RWPE2 (cell line): ENCODE measurements around the gene BRF1.

ENCODE experiments used
- ATAC-seq: fragments of 200-7000 bp; cut with Tn5 transposase; 3 replicates; pipeline ENCODE4 v1.9.1; 2021; ENCODE audit warnings: low read depth
- DNase-seq: peaks from one replicate; pipeline ENCODE4 v3.0.0-alpha.2; 2020; ENCODE audit warnings: low spot score
- H3K27ac ChIP-seq: fragments of 450-650 bp; 2 replicates; pipeline ENCODE4 v1.5.1; 2017; ENCODE audit warnings: mild to moderate bottlenecking; ENCODE audit not compliant: poor library complexity, severe bottlenecking
- H3K27me3 ChIP-seq: fragments of 250-450 bp; sonication (Bioruptor Pico); 2 replicates; pipeline ENCODE4 v1.5.1; 2021; ENCODE audit warnings: mild to moderate bottlenecking, moderate library complexity; ENCODE audit not compliant: insufficient read depth, poor library complexity, severe bottlenecking
- H3K36me3 ChIP-seq: fragments of 250-450 bp; sonication (Bioruptor Pico); 2 replicates; pipeline ENCODE4 v1.5.1; 2020; ENCODE audit warnings: low read depth, mild to moderate bottlenecking, moderate library complexity
- H3K4me1 ChIP-seq: fragments of 250-450 bp; sonication (Bioruptor Pico); 2 replicates; pipeline ENCODE4 v1.5.1; 2021; ENCODE audit warnings: mild to moderate bottlenecking, moderate library complexity; ENCODE audit not compliant: insufficient read depth, poor library complexity, severe bottlenecking
- H3K4me3 ChIP-seq: fragments of 250-450 bp; sonication (Bioruptor Pico); 2 replicates; pipeline ENCODE4 v1.5.1; 2021; ENCODE audit warnings: mild to moderate bottlenecking, moderate library complexity; ENCODE audit not compliant: severe bottlenecking
- H3K9me3 ChIP-seq: fragments of 250-450 bp; sonication (Bioruptor Pico); 2 replicates; pipeline ENCODE4 v1.5.1; 2021; ENCODE audit warnings: mild to moderate bottlenecking, moderate library complexity; ENCODE audit not compliant: severe bottlenecking
- CTCF ChIP-seq: fragments of 450-650 bp; IDR thresholded peaks from one replicate; pipeline ENCODE4 v1.5.1; 2017; ENCODE audit warnings: mild to moderate bottlenecking, moderate library complexity; ENCODE audit not compliant: poor library complexity, severe bottlenecking

BRF1 gene

GRCh38 chr14:105163040-105163742 is 137.6 kb downstream of the BRF1 start:
- DNase-seq: no peak
- Histone ChIP-seq H3K27me3 (no peaks in the 10 kb centered on the region), H3K9me3 (no peaks in the 10 kb centered on the region), H3K4me3 (no peak overlapping the region), H3K36me3 (peaks cover 4% of the 10 kb centered on the region; the same call in 1 of the 2 replicates), H3K4me1 (peaks cover 19% of the 10 kb centered on the region), H3K27ac (no peak overlapping the region)
- ATAC-seq: no peak
- TF ChIP-seq CTCF: no peak

GRCh38 chr14:105162669-105162979 is 138.2 kb downstream of the BRF1 start:
- no peak for ATAC-seq
- Histone ChIP-seq H3K4me1 (peaks cover 19% of the 10 kb centered on the region), H3K27me3 (no peaks in the 10 kb centered on the region), H3K27ac (no peak overlapping the region), H3K9me3 (no peaks in the 10 kb centered on the region), H3K4me3 (no peak overlapping the region), H3K36me3 (peaks cover 4% of the 10 kb centered on the region; the same call in 1 of the 2 replicates)
- no peak for TF ChIP-seq CTCF
- DNase-seq: no peak

- H3K27ac ChIP-seq: no peak overlapping the region
Observed at GRCh38 chr14:105161964-105162668, 138.7 kb downstream of the BRF1 start.

GRCh38 chr14:105161309-105161708 is 139.5 kb downstream of the BRF1 start:
- H3K27me3 ChIP-seq: no peaks in the 10 kb centered on the region
- H3K36me3 ChIP-seq: peaks cover 4% of the 10 kb centered on the region; the same call in 1 of the 2 replicates
- ATAC-seq (peak; percentile 8), DNase-seq (no peak)
- H3K4me1 ChIP-seq: peaks cover 11% of the 10 kb centered on the region
- H3K9me3 ChIP-seq: no peaks in the 10 kb centered on the region
- peak overlapping the region; percentile 5 for H3K27ac ChIP-seq
- TF ChIP-seq CTCF: no peak
- no peak overlapping the region for H3K4me3 ChIP-seq

More at GRCh38 chr14:105161964-105162668, 138.7 kb downstream of the BRF1 start:
- Histone ChIP-seq H3K9me3 (no peaks in the 10 kb centered on the region), H3K4me1 (peaks cover 19% of the 10 kb centered on the region), H3K4me3 (no peak overlapping the region), H3K36me3 (peaks cover 4% of the 10 kb centered on the region; the same call in 1 of the 2 replicates), H3K27me3 (no peaks in the 10 kb centered on the region)
- ATAC-seq: no peak
- DNase-seq: peak; percentile 94
- no peak for TF ChIP-seq CTCF

GRCh38 chr14:105160776-105161175 is 140.0 kb downstream of the BRF1 start:
- no peaks in the 10 kb centered on the region for H3K9me3 ChIP-seq
- H3K4me1 ChIP-seq: peaks cover 5% of the 10 kb centered on the region
- ATAC-seq: no peak
- no peak overlapping the region for H3K4me3 ChIP-seq
- H3K27ac ChIP-seq: no peak overlapping the region
- TF ChIP-seq CTCF: no peak
- DNase-seq: no peak
- no peaks in the 10 kb centered on the region for H3K27me3 ChIP-seq
- peaks cover 4% of the 10 kb centered on the region; the same call in 1 of the 2 replicates for H3K36me3 ChIP-seq
